B cell (primary cell): Measurements from ENCODE around the gene CACHD1. TPM values are rescaled to one million over a fixed set of nuclear protein-coding genes. Genes with fewer than 3 reads are reported as not detected.

Source experiments
- ATAC-seq: fragments of 200-7000 bp; cut with Tn5 transposase; one replicate; pipeline ENCODE4 v1.10.0; 2021; ENCODE audit warnings: low read depth, mild to moderate bottlenecking, moderate number of reproducible peaks, moderate library complexity
- CTCF ChIA-PET: fragments of 350-600 bp; sonication (Branson Sonifier 250); formaldehyde crosslinking; loops from one replicate; lab custom pipeline; 2021; ENCODE audit warnings: antibody characterized with exemption, inconsistent platforms; lab: Charles Lee
- POLR2A ChIA-PET: fragments of 350-600 bp; sonication (Branson Sonifier 250); formaldehyde crosslinking; loops from one replicate; lab custom pipeline; 2021; ENCODE audit warnings: antibody characterized with exemption; lab: Charles Lee
- DNase-seq: peaks from one replicate; pipeline ENCODE4 v3.0.0; 2013
- H2AFZ ChIP-seq: 2 replicates; pipeline ENCODE4 v1.6.1; 2012; ENCODE audit warnings: mild to moderate bottlenecking, low read depth, low read length; ENCODE audit not compliant: insufficient read depth, poor library complexity, severe bottlenecking
- H3K27ac ChIP-seq, 2 donors: 1 replicate in 1 of 2; 2 replicates in 1 of 2; pipeline ENCODE4 v1.5.1; 2012 to 2013; ENCODE audit warnings: low read length in 2 of 2, mild to moderate bottlenecking in 2 of 2, moderate library complexity in 1 of 2
- H3K27me3 ChIP-seq, 4 experiments: fragments of 200-600 bp in 1 of 4; sonication (generic) in 1 of 4; replicated peaks in 1 of 4; 1 replicate in 2 of 4; 2 replicates in 2 of 4; pipeline versions ENCODE4 v1.6.1 to v1.7.0; 2013 to 2016; ENCODE audit warnings: low read length in 3 of 4, mild to moderate bottlenecking in 2 of 4, mixed read lengths in 1 of 4, moderate library complexity in 1 of 4; ENCODE audit not compliant: insufficient read depth in 4 of 4, control insufficient read depth in 3 of 4; ENCODE audit errors: control extremely low read depth in 1 of 4
- H3K36me3 ChIP-seq, 2 experiments: replicated peaks in 1 of 2; 1 replicate in 1 of 2; 2 replicates in 1 of 2; pipeline versions ENCODE4 v1.6.1 to v1.7.1; 2013; ENCODE audit warnings: low read length in 1 of 2; ENCODE audit not compliant: insufficient read depth in 2 of 2, control insufficient read depth in 1 of 2; ENCODE audit errors: control extremely low read depth in 1 of 2, extremely low read depth in 1 of 2
- H3K4me1 ChIP-seq, 2 donors: fragments of 200-600 bp in 1 of 2; sonication (generic) in 1 of 2; 1 replicate in 1 of 2; 2 replicates in 1 of 2; pipeline versions ENCODE4 v1.5.1 to v1.6.1; 2013 to 2017; ENCODE audit warnings: low read length in 2 of 2; ENCODE audit not compliant: control insufficient read depth in 2 of 2, insufficient read depth in 2 of 2
- H3K4me2 ChIP-seq: replicated peaks from 2 replicates; pipeline ENCODE3; 2012; ENCODE audit warnings: mild to moderate bottlenecking, low read depth, low read length; ENCODE audit not compliant: poor library complexity, severe bottlenecking
- H3K4me3 ChIP-seq, 5 experiments: fragments of 200-600 bp in 1 of 5; sonication (generic) in 1 of 5; 1 replicate in 3 of 5; 2 replicates in 2 of 5; pipeline versions ENCODE4 v1.5.1 to v1.7.0; 2011 to 2016; ENCODE audit warnings: low read length in 4 of 5, mild to moderate bottlenecking in 4 of 5, low read depth in 2 of 5, control low read depth in 1 of 5, moderate library complexity in 1 of 5; ENCODE audit not compliant: insufficient read depth in 1 of 5; ENCODE audit errors: control extremely low read depth in 1 of 5, extremely low read depth in 1 of 5
- H3K79me2 ChIP-seq: fragments of 200-600 bp; sonication (generic); one replicate; pipeline ENCODE4 v1.6.0; 2016; ENCODE audit warnings: low read length; ENCODE audit not compliant: control insufficient read depth, insufficient read depth
- H3K9ac ChIP-seq: fragments of 200-600 bp; sonication (generic); 2 replicates; pipeline ENCODE4 v1.6.1; 2017; ENCODE audit warnings: mild to moderate bottlenecking, low read length, moderate library complexity
- H3K9me3 ChIP-seq, 3 donors: one replicate each; pipeline versions ENCODE4 v1.6.1 to v1.7.1; 2013; ENCODE audit warnings: low read length in 2 of 3; ENCODE audit not compliant: control insufficient read depth in 2 of 3, insufficient read depth in 1 of 3; ENCODE audit errors: control extremely low read depth in 1 of 3
- H4K20me1 ChIP-seq: 2 replicates; pipeline ENCODE4 v1.6.0; 2012; ENCODE audit warnings: mild to moderate bottlenecking, low read length; ENCODE audit not compliant: insufficient read depth, control insufficient read depth, poor library complexity, severe bottlenecking
- H3K27ac Mint-ChIP-seq: one replicate; pipeline ENCODE4 v1.8.0; 2021; ENCODE audit warnings: mixed read lengths
- H3K27me3 Mint-ChIP-seq: one replicate; pipeline ENCODE4 v1.8.0; 2021; ENCODE audit warnings: mixed read lengths
- H3K4me1 Mint-ChIP-seq: one replicate; pipeline ENCODE4 v1.8.0; 2021; ENCODE audit warnings: mixed read lengths
- H3K4me3 Mint-ChIP-seq: one replicate; pipeline ENCODE4 v1.8.0; 2021; ENCODE audit warnings: mixed read lengths
- H3K9me3 Mint-ChIP-seq: one replicate; pipeline ENCODE4 v1.8.0; 2022; ENCODE audit warnings: mixed read lengths; ENCODE audit not compliant: insufficient read depth
- CTCF ChIP-seq: fragments of 200-600 bp; IDR thresholded peaks from one replicate; pipeline ENCODE4 v1.8.0; 2022; ENCODE audit warnings: antibody characterized with exemption, mild to moderate bottlenecking
- EZH2 ChIP-seq: IDR thresholded peaks from 2 replicates; pipeline ENCODE4 v1.6.1; 2012; ENCODE audit warnings: borderline replicate concordance, low read depth, mild to moderate bottlenecking, moderate library complexity, low read length; ENCODE audit not compliant: insufficient read depth, poor library complexity, severe bottlenecking
- WGBS: methylation state at CpG from one replicate; pipeline ENCODE4 v1.1.5; 2013; ENCODE audit warnings: missing lambda C conversion rate; ENCODE audit not compliant: insufficient coverage; 5-methylcytosine and 5-hydroxymethylcytosine counted together
- intact Hi-C: fragments of 100-400 bp; cut with micrococcal nuclease; formaldehyde crosslinking; loops from one replicate; pipeline ENCODE4 v1.10.0; 2022
- polyA plus RNA-seq: library from polyadenylated mRNA; depleted of rRNA; stranded (reverse); fragments of >200 nt; gene quantifications from 2 replicates; pipeline ENCODE4 v1.2.3, GENCODE V29; 2012
- total RNA-seq, 2 donors: library from RNA; stranded (reverse); fragments of 120-200 nt in 1 of 2; gene quantifications; 1 replicate in 1 of 2; 2 replicates in 1 of 2; pipeline versions ENCODE4 v1.2.3 to v1.2.4, GENCODE V29; 2013 to 2022

CACHD1 gene
- total and polyA plus RNA-seq, 2 donors (not counting 1 experiment from before 2014, with no cell fraction given), result not detected

DNA sequence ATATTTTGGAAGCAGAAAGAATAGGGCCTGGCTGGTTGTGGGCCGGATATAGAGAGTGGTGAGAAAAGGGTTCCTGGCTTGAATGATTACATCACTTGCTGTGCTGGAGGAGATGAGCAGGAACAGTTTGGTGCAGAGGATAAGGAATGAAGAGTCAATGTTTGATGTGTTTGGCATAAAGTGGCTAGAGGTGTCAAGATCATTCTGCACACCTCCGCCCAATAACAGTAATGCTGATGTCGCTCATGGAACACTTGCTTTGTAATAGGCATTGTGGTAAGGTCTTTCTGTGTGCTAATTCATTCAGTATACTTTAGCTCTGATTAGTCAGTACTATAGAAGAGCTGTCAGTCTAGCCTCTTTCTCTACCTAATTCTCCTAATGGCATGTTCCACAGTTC lies 226.9 kb downstream of the CACHD1 start:
- no peaks in the 10 kb centered on the region for H3K9me3 Mint-ChIP-seq
- ChIA-PET CTCF (no interaction called here), POLR2A (no interaction called here)
- Histone ChIP-seq H3K4me2 (no peak overlapping the region), H3K4me1 (no peaks in the 10 kb centered on the region), H3K27me3 (peaks cover 0 to 8% (median 0%) of the 10 kb centered on the region in 4 experiments), H3K36me3 (no peaks in the 10 kb centered on the region), H3K4me3 (no peak overlapping the region), H3K9me3 (no peaks in the 10 kb centered on the region), H4K20me1 (no peaks in the 10 kb centered on the region), H2AFZ (no peak overlapping the region), H3K79me2 (no peaks in the 10 kb centered on the region), H3K27ac (no peak overlapping the region), H3K9ac (no peak overlapping the region)
- 100% methylated on average over 1 of the region's 3 CpGs for WGBS
- TF ChIP-seq CTCF (no peak), EZH2 (no peak)
- DNase-seq, result no peak
- no peaks in the 10 kb centered on the region for H3K4me1 Mint-ChIP-seq
- ATAC-seq, result no peak
- H3K4me3 Mint-ChIP-seq, result no peak overlapping the region
- intact Hi-C loops, result no loop called here
- H3K27me3 Mint-ChIP-seq, result peaks cover 28% of the 10 kb centered on the region
- H3K27ac Mint-ChIP-seq, result no peak overlapping the region

- no peak overlapping the region for H3K4me2 ChIP-seq
- H3K27ac Mint-ChIP-seq, result no peak overlapping the region
- 94% methylated on average over 8 of the region's 8 CpGs for WGBS
- no peak for DNase-seq
- POLR2A ChIA-PET, result no interaction called here
- H3K4me1 ChIP-seq, result no peaks in the 10 kb centered on the region
- H3K9ac ChIP-seq, result no peak overlapping the region
- ATAC-seq, result no peak
- no peak overlapping the region for H2AFZ ChIP-seq
- H3K4me3 ChIP-seq, result no peak overlapping the region
- peaks cover 30% of the 10 kb centered on the region for H3K27me3 Mint-ChIP-seq
- intact Hi-C loops, result no loop called here
- no peak overlapping the region for H3K4me3 Mint-ChIP-seq
- H3K27ac ChIP-seq, result no peak overlapping the region
- no peaks in the 10 kb centered on the region for H3K4me1 Mint-ChIP-seq
- no peaks in the 10 kb centered on the region for H3K79me2 ChIP-seq
- no peaks in the 10 kb centered on the region for H3K36me3 ChIP-seq
- no peak for TF ChIP-seq EZH2
- TF ChIP-seq CTCF, result no peak
- peaks cover 0 to 8% (median 0%) of the 10 kb centered on the region in 4 experiments for H3K27me3 ChIP-seq
- H3K9me3 Mint-ChIP-seq, result peaks cover 2% of the 10 kb centered on the region
- no peaks in the 10 kb centered on the region for H4K20me1 ChIP-seq
- no peaks in the 10 kb centered on the region for H3K9me3 ChIP-seq
- CTCF ChIA-PET, result no interaction called here
Measured at GRCh38 chr1:64699327-64699726, 229.4 kb downstream of the CACHD1 start.
